NCI-H1436 (cell line): ENCODE results near the gene NPTXR.
"Not testable (repeated sequence)": the region's sequence is repeated elsewhere in the genome, so short reads cannot be mapped to it uniquely, and the experiment has no call there.

Source experiments
- DNase-seq: peaks from one replicate; lab custom pipeline; 2025; lab: John Stamatoyannopoulos, UW

NPTXR gene

GRCh38 chr22:38831166-38831945 lies 12.5 kb downstream of the NPTXR start:
- no peak for DNase-seq

- DNase-seq = no peak
These were observed 13.1 kb downstream of the NPTXR start for GRCh38 chr22:38830845-38831108.

- DNase-seq = no peak
These were observed 13.6 kb downstream of the NPTXR start for GRCh38 chr22:38830026-38830844.

- no peak for DNase-seq
These were observed 14.3 kb downstream of the NPTXR start for GRCh38 chr22:38829485-38829884.

GRCh38 chr22:38828616-38829205 lies 15.1 kb downstream of the NPTXR start:
- DNase-seq = no peak

GRCh38 chr22:38828191-38828590 lies 15.6 kb downstream of the NPTXR start:
- no peak for DNase-seq

GRCh38 chr22:38827510-38827909 lies 16.3 kb downstream of the NPTXR start:
- no peak for DNase-seq

- DNase-seq = no peak
These were observed 17.0 kb downstream of the NPTXR start for GRCh38 chr22:38826801-38827200.

- no peak for DNase-seq
These were observed 17.4 kb downstream of the NPTXR start for GRCh38 chr22:38826386-38826785.

GRCh38 chr22:38824585-38824984 lies 19.2 kb downstream of the NPTXR start:
- no peak for DNase-seq

- no peak for DNase-seq
These were observed 20.2 kb downstream of the NPTXR start for GRCh38 chr22:38823637-38824036.

- DNase-seq = no peak
These were observed 20.8 kb downstream of the NPTXR start for GRCh38 chr22:38823076-38823475.

GRCh38 chr22:38820020-38820419 lies 23.8 kb downstream of the NPTXR start:
- DNase-seq = no peak

- DNase-seq = no peak
These were observed 24.4 kb downstream of the NPTXR start for GRCh38 chr22:38819387-38819940.

GRCh38 chr22:38817196-38817595 lies 26.6 kb downstream of the NPTXR start:
- DNase-seq = no peak

- no peak for DNase-seq
These were observed 28.0 kb downstream of the NPTXR start for GRCh38 chr22:38815842-38816241.

GRCh38 chr22:38811241-38811640 lies 32.6 kb downstream of the NPTXR start:
- DNase-seq = no peak

- not testable (repeated sequence) for DNase-seq
These were observed 38.7 kb downstream of the NPTXR start for GRCh38 chr22:38805041-38805593.

GRCh38 chr22:38802671-38803121 lies 41.1 kb downstream of the NPTXR start:
- DNase-seq = no peak

GRCh38 chr22:38799265-38800002 lies 44.4 kb downstream of the NPTXR start:
- DNase-seq = peak; percentile 8

GRCh38 chr22:38798496-38798895 lies 45.3 kb downstream of the NPTXR start:
- no peak for DNase-seq
